Vagina (tissue), 2 donors: Measurements from ENCODE around the gene SYCP2L.

Source experiments
- CTCF ChIP-seq, 3 experiments: fragments of 450-650 bp in 2 of 3; fragments of 200-600 bp in 1 of 3; sonication (generic) in 1 of 3; IDR thresholded peaks; one replicate each; pipeline ENCODE4 v1.5.1; 2017 to 2019; ENCODE audit warnings: antibody characterized with exemption in 3 of 3, mild to moderate bottlenecking in 2 of 3, moderate library complexity in 2 of 3
- POLR2A ChIP-seq, 2 donors: fragments of 450-650 bp; IDR thresholded peaks; one replicate each; pipeline ENCODE4 v1.6.1; 2017; ENCODE audit warnings: antibody characterized with exemption in 2 of 2, mild to moderate bottlenecking in 2 of 2, moderate library complexity in 2 of 2
- POLR2AphosphoS5 ChIP-seq, 2 donors: sonication (generic); formaldehyde crosslinking; IDR thresholded peaks; one replicate each; pipeline ENCODE4 v1.9.0; 2017; ENCODE audit warnings: antibody characterized with exemption in 2 of 2, mild to moderate bottlenecking in 2 of 2, low read depth in 1 of 2; ENCODE audit not compliant: insufficient read depth in 1 of 2

DNA sequence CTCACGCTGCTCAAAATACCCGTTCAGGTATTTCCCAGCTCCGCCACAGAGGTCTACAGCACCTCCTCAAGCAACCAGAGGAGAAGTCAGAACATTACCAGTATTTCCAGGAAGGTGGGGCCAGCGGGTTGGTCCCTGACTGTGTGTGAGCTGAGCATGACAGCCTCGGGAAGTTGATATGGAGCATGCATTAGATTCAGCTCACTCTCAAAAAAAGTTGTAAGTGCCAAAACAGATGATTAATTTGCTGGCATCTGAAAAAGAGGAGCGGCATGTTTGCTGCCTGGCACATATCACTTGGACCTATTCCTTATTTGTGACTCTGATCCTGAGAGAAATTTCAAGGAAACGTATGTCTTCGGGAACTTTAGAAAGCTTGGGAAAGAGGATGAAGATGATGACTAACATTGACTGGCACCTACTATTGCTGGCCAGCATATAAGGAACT is 125.0 kb downstream of the SYCP2L start:
- no peak for TF ChIP-seq CTCF (IDR thresholded peaks at IDR 0.05)
- TF ChIP-seq POLR2AphosphoS5 (IDR thresholded peaks at IDR 0.05; ENCODE audit: insufficient read depth in 1 of 2, low read depth in 1 of 2): no peak
- TF ChIP-seq POLR2A (IDR thresholded peaks at IDR 0.05): no peak
